ENCODE results near the gene TTF1. TPM values are rescaled to one million over a fixed set of nuclear protein-coding genes. Genes with fewer than 3 reads are reported as not detected.
"Not testable (repeated sequence)": the region's sequence is repeated elsewhere in the genome, so short reads cannot be mapped to it uniquely, and the experiment has no call there.

Gene TTF1
- total RNA-seq, 4 donors from 2014 or later: 7.7 to 19.7 (median 9.1) TPM

DNA sequence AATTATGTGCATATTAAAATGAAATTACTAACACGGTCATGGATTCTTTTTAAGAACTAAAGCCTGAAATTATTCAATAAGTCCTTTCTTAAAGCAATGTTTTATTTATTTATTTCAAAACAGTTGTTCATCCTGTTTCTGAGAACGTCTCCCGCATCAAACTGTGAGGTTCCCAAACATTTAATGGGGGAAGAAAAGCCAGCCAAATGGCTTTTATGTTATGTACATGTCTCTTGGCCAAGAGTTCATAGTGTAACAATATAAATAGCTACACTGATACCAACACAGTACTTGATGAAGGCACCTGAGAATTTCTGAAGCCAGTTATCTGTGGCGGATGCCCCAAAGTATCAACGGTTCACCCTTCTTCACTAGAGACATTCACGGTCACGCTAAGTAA, 15.7 kb downstream of the TTF1 start:
- DNase-seq (ENCODE audit: low spot score in 2 of 2): no peak
- TF ChIP-seq EP300 (IDR thresholded peaks at IDR 0.05) (no peak), POLR2AphosphoS5 (IDR thresholded peaks at IDR 0.05) (no peak), POLR2A (IDR thresholded peaks at IDR 0.05) (no peak)
- TF ChIP-seq, protein P1, sequence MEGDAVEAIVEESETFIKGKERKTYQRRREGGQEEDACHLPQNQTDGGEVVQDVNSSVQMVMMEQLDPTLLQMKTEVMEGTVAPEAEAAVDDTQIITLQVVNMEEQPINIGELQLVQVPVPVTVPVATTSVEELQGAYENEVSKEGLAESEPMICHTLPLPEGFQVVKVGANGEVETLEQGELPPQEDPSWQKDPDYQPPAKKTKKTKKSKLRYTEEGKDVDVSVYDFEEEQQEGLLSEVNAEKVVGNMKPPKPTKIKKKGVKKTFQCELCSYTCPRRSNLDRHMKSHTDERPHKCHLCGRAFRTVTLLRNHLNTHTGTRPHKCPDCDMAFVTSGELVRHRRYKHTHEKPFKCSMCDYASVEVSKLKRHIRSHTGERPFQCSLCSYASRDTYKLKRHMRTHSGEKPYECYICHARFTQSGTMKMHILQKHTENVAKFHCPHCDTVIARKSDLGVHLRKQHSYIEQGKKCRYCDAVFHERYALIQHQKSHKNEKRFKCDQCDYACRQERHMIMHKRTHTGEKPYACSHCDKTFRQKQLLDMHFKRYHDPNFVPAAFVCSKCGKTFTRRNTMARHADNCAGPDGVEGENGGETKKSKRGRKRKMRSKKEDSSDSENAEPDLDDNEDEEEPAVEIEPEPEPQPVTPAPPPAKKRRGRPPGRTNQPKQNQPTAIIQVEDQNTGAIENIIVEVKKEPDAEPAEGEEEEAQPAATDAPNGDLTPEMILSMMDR (IDR thresholded peaks at IDR 0.05): no peak

DNA sequence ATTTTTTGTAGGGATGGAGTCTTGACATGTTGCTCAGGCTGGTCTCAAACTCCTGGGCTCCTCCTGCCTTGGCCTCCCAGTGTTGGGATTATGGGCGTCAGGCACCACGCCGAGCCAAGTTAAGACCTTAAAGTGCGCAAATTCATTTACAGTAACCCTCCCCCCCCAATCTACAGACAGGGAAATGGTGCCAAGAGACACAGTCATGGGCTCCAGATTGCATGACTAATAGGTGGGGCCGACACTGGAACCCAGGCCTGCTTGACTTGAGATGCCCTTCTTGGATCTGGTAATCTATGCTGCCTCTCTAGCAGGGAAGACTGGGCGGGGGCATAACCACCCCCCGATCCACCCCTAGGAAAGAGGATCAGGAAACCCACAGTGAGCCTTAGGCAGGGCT, 19.5 kb downstream of the TTF1 start:
- no peaks in the 10 kb centered on the region for H3K9me3 ChIP-seq
- H3K36me3 ChIP-seq: peaks cover 98% of the 10 kb centered on the region
- TF ChIP-seq POLR2AphosphoS5 (IDR thresholded peaks at IDR 0.05) (no peak), POLR2A (IDR thresholded peaks at IDR 0.05) (no peak), EP300 (IDR thresholded peaks at IDR 0.05) (no peak)
- TF ChIP-seq, protein P1 (IDR thresholded peaks at IDR 0.05): no peak
- DNase-seq (ENCODE audit: low spot score in 2 of 2): no peak
- H3K27me3 ChIP-seq: no peaks in the 10 kb centered on the region
- H3K4me3 ChIP-seq: no peak overlapping the region
- H3K27ac ChIP-seq: no peak overlapping the region
- no peaks in the 10 kb centered on the region for H3K4me1 ChIP-seq
- 84% methylated on average over 7 of the region's 7 CpGs for WGBS

More for the DNA sequence above, 15.7 kb downstream of the TTF1 start:
- H3K4me3 ChIP-seq: no peak overlapping the region
- H3K4me1 ChIP-seq: no peaks in the 10 kb centered on the region
- H3K9me3 ChIP-seq: no peaks in the 10 kb centered on the region
- 74% methylated on average over 7 of the region's 7 CpGs for WGBS
- peaks cover 97% of the 10 kb centered on the region for H3K36me3 ChIP-seq
- H3K27me3 ChIP-seq: no peaks in the 10 kb centered on the region
- H3K27ac ChIP-seq: no peak overlapping the region

DNA sequence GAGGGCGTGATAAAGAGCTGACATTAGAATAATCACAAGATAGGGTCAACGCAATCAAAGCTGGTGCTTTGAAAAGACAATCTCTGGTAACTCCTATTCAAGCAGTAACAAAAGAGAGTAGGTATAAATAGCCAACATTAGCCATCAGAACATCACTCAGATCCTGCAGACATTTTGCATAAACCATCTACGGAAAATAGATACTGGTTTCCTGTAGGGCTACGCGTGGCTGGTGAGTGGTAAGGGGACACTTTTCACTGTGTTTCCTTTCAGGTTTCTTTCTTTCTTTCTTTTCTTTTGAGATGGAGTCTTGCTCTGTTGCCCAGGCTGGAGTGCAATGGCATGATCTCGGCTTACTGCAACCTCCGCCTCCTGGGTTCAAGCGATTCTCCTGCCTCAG, 22.3 kb downstream of the TTF1 start:
- Histone ChIP-seq H3K4me1 (no peaks in the 10 kb centered on the region), H3K9me3 (no peaks in the 10 kb centered on the region), H3K4me3 (no peak overlapping the region), H3K27ac (no peak overlapping the region), H3K36me3 (peaks cover 96% of the 10 kb centered on the region), H3K27me3 (no peaks in the 10 kb centered on the region)
- TF ChIP-seq EP300 (IDR thresholded peaks at IDR 0.05) (no peak), POLR2AphosphoS5 (IDR thresholded peaks at IDR 0.05) (no peak), POLR2A (IDR thresholded peaks at IDR 0.05) (no peak)
- TF ChIP-seq, protein P1 (IDR thresholded peaks at IDR 0.05): no peak
- no peak for DNase-seq (ENCODE audit: low spot score in 2 of 2)
- WGBS: 91% methylated on average over 8 of the region's 8 CpGs

DNA sequence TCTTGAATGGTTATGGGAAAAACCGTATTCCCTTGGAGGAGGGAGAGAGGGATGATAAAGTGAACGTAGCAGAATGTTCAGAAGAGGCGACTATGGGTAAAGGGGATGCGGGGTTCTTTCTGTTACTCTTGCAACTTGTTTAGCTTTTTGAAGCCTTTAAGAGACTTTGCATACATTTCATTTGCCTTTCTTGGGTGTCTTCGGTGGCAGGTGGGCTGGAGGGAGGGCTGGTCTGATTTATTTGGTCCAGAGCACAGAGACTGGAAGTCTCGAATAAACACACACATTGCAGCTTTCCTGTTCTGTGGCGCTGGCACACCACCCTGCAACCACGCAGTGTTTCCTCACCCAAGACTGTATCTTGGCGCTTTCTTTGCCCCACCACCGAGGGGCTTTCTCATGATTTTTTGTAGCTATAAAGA, 23.2 kb downstream of the TTF1 start:
- Histone ChIP-seq H3K4me3 (no peak overlapping the region), H3K27ac (no peak overlapping the region), H3K4me1 (no peaks in the 10 kb centered on the region), H3K9me3 (no peaks in the 10 kb centered on the region), H3K36me3 (peaks cover 96% of the 10 kb centered on the region), H3K27me3 (no peaks in the 10 kb centered on the region)
- WGBS: 92% methylated on average over 10 of the region's 10 CpGs
- no peak for DNase-seq (ENCODE audit: low spot score in 2 of 2)
- TF ChIP-seq POLR2A (IDR thresholded peaks at IDR 0.05): no peak
- TF ChIP-seq POLR2AphosphoS5 (IDR thresholded peaks at IDR 0.05): no peak
- TF ChIP-seq, protein P1 (IDR thresholded peaks at IDR 0.05): no peak
- TF ChIP-seq EP300 (IDR thresholded peaks at IDR 0.05): no peak

DNA sequence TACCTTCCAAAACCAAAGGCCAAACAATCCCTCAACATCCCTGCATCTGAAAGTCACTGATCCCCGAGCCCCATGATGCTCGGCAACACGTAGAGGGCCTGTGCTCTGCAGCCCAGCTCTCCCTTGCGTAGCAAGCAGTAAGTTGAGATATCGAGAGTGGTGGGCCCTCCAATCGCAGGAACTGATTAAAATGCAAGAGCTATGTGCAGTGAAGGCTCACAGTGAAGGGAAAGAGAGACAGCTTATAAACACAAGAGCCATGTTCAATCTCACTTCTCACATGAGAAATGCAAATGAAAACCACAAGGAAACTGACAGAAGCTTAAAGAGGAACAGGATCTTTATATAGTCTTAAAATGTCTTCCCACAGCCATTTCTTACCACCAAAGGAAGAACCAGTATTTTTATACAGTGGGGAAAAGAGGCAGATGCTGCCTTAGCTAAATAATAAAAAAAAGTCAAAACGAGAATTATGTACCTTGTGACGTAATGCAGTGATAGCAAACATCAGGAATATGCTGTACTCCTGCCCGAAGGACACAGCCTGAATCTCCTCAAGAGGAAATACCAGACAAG, 24.6 kb downstream of the TTF1 start:
- no peak overlapping the region for H3K4me3 ChIP-seq
- no peak overlapping the region for H3K27ac ChIP-seq
- no peaks in the 10 kb centered on the region for H3K4me1 ChIP-seq
- no peak for DNase-seq (ENCODE audit: low spot score in 2 of 2)
- peaks cover 96% of the 10 kb centered on the region for H3K36me3 ChIP-seq
- TF ChIP-seq EP300 (IDR thresholded peaks at IDR 0.05): no peak
- TF ChIP-seq POLR2A (IDR thresholded peaks at IDR 0.05): no peak
- H3K27me3 ChIP-seq: no peaks in the 10 kb centered on the region
- no peaks in the 10 kb centered on the region for H3K9me3 ChIP-seq
- WGBS: 81% methylated on average over 9 of the region's 9 CpGs

DNA sequence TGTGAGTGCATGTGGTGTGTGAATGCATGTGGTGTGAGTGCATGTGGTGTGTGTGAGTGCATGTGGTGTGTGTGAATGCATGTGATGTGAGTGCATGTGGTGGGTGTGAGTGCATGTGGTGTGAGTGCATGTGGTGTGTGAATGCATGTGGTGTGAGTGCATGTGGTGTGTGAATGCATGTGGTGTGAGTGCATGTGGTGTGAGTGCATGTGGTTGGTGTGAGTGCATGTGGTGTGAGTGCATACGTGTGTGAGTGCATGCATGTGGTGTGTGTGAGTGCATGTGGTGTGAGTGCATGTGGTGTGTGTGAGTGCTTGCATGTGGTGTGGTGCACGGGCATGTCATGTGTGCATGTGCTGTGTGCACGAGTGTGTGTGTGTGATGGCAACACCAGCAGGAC, 28.2 kb downstream of the TTF1 start:
- DNase-seq (ENCODE audit: low spot score in 2 of 2); H3K4me1 ChIP-seq; H3K27ac ChIP-seq; H3K27me3 ChIP-seq; H3K4me3 ChIP-seq; H3K9me3 ChIP-seq: not testable (repeated sequence)
- H3K36me3 ChIP-seq: peaks cover 85% of the 10 kb centered on the region
- 93% methylated on average over 2 of the region's 3 CpGs for WGBS

DNA sequence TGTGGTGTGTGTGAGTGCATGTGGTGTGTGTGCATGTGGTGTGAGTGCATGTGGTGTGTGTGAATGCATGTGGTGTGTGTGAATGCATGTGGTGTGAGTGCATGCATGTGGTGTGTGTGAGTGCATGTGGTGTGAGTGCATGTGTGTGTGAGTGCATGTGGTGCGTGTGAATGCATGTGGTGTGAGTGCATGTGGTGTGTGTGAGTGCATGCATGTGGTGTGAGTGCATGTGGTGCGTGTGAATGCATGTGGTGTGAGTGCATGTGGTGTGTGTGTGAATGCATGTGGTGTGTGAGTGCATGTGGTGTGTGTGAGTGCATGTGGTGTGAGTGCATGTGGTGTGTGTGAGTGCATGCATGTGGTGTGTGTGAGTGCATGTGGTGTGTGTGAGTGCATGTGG, 28.9 kb downstream of the TTF1 start:
- not testable (repeated sequence) for H3K4me1 ChIP-seq; H3K4me3 ChIP-seq; H3K27me3 ChIP-seq; DNase-seq (ENCODE audit: low spot score in 2 of 2); H3K27ac ChIP-seq; H3K9me3 ChIP-seq
- 93% methylated on average over 2 of the region's 2 CpGs for WGBS
- peaks cover 81% of the 10 kb centered on the region for H3K36me3 ChIP-seq
